HG02759 (cell line): ENCODE data around the gene RBM23.
"Not testable (repeated sequence)": the region's sequence is repeated elsewhere in the genome, so short reads cannot be mapped to it uniquely, and the experiment has no call there.

Experiments
- ATAC-seq: cut with Tn5 transposase; IDR thresholded peaks from one replicate; pipeline ENCODE4 v1.9.1; 2021; ENCODE audit warnings: mild to moderate bottlenecking, moderate library complexity; ENCODE audit not compliant: unreplicated experiment

The RBM23 gene

GRCh38 chr14:22919601-22919921 is 612 bp upstream of the RBM23 start:
- ATAC-seq: peak; percentile 12

- no peak for ATAC-seq
These were observed 2.9 kb downstream of the RBM23 start for GRCh38 chr14:22915886-22916521.

DNA sequence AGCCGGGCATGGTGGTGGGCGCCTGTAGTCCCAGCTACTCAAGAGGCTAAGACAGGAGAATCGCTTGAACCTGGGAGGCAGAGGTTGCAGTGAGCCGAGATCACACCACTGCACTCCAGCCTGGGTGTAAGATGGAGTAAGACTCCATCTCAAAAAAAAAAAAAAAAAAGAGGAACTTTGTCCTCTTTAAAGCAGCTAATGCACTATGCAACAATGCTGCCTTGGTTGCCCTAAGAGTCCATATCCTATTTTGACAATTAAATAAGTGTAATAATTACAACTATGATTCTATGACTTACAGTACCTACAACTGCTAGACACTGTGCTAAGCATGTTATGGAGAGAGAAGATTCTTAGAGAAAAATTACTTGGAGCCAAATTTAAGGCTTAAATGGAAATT is 4.1 kb downstream of the RBM23 start:
- ATAC-seq: not testable (repeated sequence)

- ATAC-seq: no peak
These were observed 8.0 kb downstream of the RBM23 start for GRCh38 chr14:22910916-22911315.

DNA sequence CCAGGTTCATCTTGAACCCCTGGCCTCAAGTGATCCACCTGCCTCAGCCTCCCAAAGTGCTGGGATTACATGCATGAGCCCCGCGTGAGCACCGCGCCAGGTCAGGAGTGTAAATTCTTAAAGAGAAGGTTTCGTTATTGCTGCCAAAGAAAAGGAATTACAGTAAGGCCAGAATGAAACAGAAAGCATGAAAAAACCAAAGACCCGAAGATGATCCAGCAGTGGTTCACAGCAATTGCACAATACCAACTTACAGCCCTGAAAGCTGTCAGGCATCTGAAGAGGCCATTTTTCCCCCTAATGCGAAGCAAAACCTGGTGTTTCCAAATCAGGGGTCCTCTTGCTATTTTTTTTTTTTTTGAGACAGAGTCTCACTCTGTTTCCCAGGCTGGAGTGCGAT is 10.3 kb downstream of the RBM23 start:
- ATAC-seq: no peak

DNA sequence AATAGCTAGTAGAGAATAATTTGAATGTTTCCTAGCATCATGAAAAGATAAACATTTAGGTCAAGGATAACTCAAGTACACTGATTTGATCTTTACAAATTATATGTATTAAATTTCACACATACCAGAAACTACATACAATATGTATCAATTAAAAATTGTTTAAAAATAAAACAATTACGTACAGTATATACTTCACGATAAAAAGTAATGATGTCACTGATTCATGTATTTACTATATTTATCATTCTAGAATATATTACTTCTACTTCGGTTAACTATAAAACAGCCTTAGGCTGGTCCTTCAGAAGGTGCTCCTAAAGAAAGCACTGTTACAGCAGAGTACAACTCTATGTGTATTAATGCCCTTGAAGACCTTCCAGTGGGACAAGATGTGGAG is 11.5 kb downstream of the RBM23 start:
- no peak for ATAC-seq

GRCh38 chr14:22906073-22906472 is 12.9 kb downstream of the RBM23 start:
- ATAC-seq: no peak

DNA sequence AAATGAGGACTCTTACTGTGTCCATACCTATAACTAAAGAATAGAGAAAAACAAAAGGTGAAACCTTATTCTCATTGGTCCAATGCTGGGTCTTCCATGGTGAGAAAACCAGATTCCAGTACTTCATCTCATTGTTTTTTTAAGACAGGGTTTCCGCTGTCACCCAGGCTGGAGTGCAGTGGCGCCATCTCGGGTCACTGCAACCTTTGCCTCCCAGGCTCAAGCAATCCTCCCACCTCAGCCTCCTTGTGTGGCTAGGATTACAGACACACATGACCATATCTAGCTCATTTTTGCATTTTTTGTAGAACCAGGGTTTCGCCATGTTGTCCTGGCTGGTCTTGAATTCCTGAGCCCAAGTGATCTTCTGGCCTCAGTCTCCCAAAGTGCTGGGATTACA is 13.3 kb downstream of the RBM23 start:
- ATAC-seq: no peak

DNA sequence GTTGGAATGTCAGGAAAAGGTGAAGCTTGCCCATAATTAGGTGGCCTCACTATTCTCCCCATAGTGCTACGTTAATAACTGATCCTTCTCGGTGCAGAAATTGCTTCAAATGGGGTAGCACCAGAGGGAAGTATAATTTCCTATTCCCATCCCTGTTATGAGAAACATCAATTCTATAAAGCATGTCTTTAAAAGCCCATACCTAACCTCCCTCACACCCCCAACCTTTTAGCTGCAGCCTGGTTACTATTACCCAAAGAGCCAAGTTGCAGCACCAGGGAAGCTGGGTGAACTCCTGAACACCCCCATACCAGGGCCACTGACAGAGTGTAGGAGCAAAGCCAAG is 15.2 kb downstream of the RBM23 start:
- no peak for ATAC-seq

GRCh38 chr14:22901799-22902198 is 17.1 kb downstream of the RBM23 start:
- ATAC-seq: no peak

DNA sequence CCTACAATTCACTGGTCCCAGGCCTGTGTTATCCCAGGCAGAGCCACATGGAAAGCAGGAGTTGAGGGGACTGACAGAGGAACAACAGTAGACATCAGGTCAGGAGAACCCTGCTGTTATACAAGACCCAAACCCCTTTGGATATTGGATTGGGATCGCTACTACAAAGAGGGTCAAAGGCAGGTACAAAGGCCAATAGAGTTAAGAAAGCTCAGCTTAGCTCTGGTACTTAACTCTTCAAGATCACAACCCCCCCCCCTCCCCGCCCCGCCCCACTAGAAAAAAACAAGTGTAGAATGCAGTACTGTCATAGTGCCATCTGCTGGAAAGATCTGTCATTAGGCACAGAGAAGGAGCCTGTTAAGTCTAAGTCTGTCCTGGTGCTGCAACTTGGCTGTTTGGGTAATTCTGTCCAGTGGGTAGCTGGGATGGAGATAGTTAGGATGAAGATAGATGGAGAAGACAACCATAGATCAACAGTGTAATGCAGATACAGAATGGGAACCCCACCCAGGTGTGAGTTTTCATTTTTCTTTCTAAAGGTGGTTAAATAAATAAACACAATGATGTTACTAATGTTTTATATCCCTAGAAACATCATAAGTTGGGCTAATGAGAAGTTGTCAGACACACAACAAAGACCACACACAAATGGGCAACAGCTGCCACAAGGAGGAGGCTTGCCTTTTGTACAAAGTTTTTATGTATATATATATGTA is 18.7 kb downstream of the RBM23 start:
- no peak for ATAC-seq

DNA sequence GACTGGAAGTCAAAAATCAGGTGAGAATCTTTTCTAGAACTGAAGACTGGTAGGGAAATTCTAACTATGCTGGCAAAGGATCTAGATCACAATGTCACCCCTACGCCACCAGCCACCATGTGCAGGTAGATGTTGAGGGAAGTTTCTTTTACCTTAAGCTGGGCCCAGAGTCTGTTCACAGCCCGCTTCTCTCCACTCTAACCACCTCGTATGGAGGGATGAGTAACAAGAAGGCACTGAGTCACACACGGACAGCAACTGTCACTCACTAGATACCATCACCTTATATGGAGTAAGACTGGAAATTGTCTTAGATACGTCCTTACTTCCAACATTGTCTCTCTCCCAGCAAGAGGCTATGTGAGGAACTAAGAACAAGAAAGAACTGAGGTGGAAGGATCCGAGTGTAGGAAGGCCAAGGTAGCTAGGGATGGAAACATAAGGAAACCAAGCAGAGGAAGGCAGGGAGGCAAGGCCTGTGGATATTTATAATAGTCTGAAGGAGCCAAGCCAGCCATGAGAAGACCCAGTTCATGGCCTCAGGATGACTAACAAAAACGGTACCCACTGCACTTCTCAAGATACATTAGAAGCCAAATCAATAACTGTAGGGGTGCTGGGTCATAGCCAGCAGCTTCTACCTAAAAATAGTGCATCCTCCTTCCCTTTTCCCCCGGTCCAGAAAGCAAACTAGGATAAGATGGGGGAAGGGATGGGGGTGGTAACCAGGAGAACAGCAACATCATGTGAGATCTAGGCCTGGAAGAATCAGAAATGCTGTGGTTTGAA is 20.5 kb downstream of the RBM23 start:
- ATAC-seq: no peak

- ATAC-seq: no peak
These were observed 21.6 kb downstream of the RBM23 start for GRCh38 chr14:22897357-22897756.

GRCh38 chr14:22896760-22897159 is 22.2 kb downstream of the RBM23 start:
- no peak for ATAC-seq

DNA sequence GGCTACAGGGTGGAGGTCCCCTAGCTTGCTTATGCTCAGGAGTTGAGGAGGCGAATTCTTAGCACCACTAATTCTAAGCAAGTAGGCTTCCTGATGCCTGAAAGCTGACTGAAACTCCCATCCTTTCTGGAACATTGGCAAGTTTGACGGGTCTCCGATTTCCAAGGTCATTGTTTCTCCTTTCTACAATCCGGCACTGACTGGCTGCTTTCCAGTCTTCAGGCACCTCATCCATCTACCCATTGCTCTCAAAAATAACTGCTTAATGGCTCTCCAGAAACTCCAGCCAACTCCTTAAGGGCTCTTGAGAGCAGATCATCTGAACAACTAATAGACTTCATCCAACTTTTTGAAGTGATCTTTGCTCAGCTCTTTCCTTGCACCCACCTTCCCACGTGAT is 22.6 kb downstream of the RBM23 start:
- no peak for ATAC-seq

- ATAC-seq: no peak
These were observed 23.5 kb downstream of the RBM23 start for GRCh38 chr14:22895402-22895801.

GRCh38 chr14:22893706-22894105 is 25.2 kb downstream of the RBM23 start:
- ATAC-seq: no peak

DNA sequence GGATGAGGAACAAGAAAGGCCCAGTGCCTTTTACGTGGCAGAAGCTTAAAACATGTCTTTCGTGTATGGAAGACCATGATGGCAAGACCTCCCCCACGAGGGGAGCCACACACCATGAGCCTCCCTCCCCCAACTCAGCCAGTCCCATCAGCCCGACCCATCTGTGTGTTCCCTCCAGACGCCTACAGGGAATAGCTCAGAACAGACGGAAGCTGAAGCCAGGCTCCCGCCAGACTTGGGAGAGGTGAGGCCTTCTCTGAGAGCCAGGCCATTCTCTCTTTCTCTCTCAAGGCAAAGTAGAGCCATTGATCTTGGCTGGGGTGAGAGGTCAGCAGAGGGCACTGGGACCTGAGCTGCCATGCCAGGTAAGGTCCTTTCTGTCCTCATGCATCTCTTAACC is 26.5 kb downstream of the RBM23 start:
- no peak for ATAC-seq

- ATAC-seq: no peak
These were observed 28.5 kb downstream of the RBM23 start for GRCh38 chr14:22890416-22890815.

DNA sequence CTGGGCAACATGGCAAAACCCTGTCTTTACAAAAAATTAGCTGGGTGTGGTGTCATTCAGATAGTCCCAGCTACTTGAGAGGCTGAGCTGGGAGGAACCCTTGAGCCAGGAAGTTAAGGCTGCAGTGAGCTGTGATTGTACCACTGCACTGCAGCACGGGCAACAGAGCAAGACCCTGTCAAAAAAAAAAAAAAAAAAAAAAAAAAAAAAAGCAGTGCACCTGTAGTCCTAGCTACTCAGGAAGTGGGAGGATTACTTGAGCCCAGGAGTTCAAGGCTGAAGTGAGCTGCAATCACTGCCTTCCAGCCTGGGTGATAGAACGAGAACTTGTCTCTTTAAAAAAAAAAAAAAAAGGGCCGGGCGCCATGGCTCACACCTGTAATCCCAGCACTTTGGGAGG is 30.3 kb downstream of the RBM23 start:
- no peak for ATAC-seq

DNA sequence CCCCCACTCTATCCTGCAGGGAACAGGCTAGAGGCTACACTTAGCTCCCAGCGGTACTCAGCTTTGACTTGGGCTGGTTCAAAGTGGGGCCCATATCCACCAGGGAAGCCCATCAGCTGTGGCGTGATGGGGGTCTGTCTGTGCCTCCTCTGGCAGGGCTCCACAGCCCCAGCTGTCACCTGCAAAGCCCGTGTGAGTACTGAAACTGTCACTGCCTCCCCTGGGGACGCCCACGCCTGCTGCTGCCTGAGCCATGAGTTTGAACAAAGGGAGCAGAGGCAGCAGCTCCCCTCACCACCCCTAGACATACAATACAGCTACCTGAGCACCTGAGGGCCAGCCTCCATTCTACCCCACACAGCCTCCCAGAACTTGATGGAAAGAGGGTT is 31.0 kb downstream of the RBM23 start:
- ATAC-seq: peak; percentile 52

- peak; percentile 32 for ATAC-seq
These were observed 31.5 kb downstream of the RBM23 start for GRCh38 chr14:22887260-22887989.
